ENCODE measurements around the gene AKAP14. TPM values are rescaled to one million over a fixed set of nuclear protein-coding genes. Genes with fewer than 3 reads are reported as not detected.

Gene AKAP14
- not detected in 2 replicates for total RNA-seq

DNA sequence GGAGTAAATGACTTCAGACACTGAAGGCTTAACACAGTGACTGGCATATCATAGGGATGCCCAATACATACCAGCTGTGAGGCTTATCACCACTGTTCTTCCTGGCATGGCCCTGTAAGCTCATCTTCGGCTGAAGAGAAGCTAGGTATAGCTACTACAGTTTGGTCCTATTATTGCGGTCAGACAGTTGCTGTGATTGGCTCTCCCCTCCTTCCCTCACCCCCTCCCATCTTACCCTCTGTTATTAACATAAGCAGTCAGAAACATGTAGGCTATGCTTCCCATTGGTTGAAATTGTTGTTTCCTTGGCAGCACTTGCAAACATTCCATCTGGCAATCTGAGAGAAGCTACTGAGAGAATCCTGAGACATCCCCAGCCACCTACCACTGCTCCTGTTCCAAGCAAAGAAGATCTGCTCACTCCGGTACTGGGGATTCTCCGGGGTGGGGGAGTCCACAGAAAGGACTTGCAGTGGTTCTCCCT is at the start of gene AKAP14:
Gene AKAP14 (plus strand): TSS at position 51 of the 484 bp plus-strand sequence. CDS start 7,331 bp downstream, outside the sequence.

GRCh38 chrX:119852382-119853353 is 43.0 kb upstream of the AKAP14 start, which contains the start of gene UPF3B:
Gene UPF3B (minus strand): TSS chrX:119852963. CDS start chrX:119852928, 35 bp downstream.

GRCh38 chrX:119871599-119872395 is 23.9 kb upstream of the AKAP14 start, which contains the start of the genes NDUFA1 and RNF113A:
Gene NDUFA1 (plus strand): TSS chrX:119871832. CDS start chrX:119871912, 80 bp downstream.
Gene RNF113A (minus strand): TSS chrX:119871733. CDS start chrX:119871613, 120 bp downstream.

GRCh38 chrX:119943185-119943988 is 47.7 kb downstream of the AKAP14 start, which contains the start of gene NKAP:
Gene NKAP (minus strand): TSS chrX:119943751. CDS start chrX:119943605, 146 bp downstream.

Other genes starting within 250 kb of the AKAP14 start
- gene SEPTIN6, start 202.7 kb upstream of the AKAP14 start, total RNA-seq: 22.2 and 22.3 TPM in 2 replicates
- gene SOWAHD, start 137.3 kb upstream of the AKAP14 start, total RNA-seq: not detected in 2 replicates
- 1,848 and 2,607 TPM in 2 replicates for gene RPL39, start 104.3 kb upstream of the AKAP14 start, total RNA-seq
- 2.0 and 2.5 TPM in 2 replicates for gene UPF3B, start 42.9 kb upstream of the AKAP14 start, total RNA-seq
- gene RNF113A, start 24.2 kb upstream of the AKAP14 start, total RNA-seq: 12.7 and 13.5 TPM in 2 replicates
- 38.2 and 52.6 TPM in 2 replicates for gene NDUFA1, start 24.1 kb upstream of the AKAP14 start, total RNA-seq
- 3.6 and 4.1 TPM in 2 replicates for gene NKAP, start 47.9 kb downstream of the AKAP14 start, total RNA-seq
- 1.3 TPM in 1 of 2 replicates, not detected in the other for gene RHOXF2B, start 181.8 kb downstream of the AKAP14 start, total RNA-seq
- gene RHOXF1, start 220.0 kb downstream of the AKAP14 start, total RNA-seq: not detected in 2 replicates